Measurements from ENCODE around the gene AKIRIN2.
"Not testable (repeated sequence)": the region's sequence is repeated elsewhere in the genome, so short reads cannot be mapped to it uniquely, and the experiment has no call there.

The AKIRIN2 gene

GRCh38 chr6:87687296-87687695, 14.7 kb downstream of the AKIRIN2 start:
- peak in 1 of 2 experiments; percentile 5 for DNase-seq

DNA sequence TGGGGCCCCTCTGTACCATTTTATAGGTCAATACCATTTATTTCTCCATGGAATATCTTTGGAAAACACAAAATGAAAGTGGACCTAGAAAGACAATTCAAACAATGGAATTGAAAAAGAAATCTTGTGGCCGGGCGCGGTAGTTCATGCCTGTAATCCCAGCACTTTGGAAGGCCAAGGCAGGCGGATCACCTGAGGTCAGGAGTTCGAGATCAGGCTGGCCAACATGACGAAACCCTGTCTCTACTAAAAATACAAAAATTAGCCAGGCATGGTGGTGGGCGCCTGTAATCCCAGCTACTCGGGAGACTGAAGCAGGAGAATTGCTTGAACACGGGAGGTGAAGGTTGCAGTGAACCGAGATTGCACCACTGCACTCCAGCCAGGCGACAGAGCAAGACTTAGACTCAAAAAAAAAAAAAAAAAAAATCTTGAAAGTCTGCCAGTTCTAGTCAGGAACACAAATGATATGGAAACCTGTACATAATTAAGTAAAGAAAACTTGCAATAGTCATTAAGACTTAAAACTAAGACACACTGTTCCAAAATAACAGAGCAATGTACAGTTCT, 15.3 kb downstream of the AKIRIN2 start:
- DNase-seq: not testable (repeated sequence)

- DNase-seq: no peak
Measured at GRCh38 chr6:87684895-87685654, 17.0 kb downstream of the AKIRIN2 start.

DNA sequence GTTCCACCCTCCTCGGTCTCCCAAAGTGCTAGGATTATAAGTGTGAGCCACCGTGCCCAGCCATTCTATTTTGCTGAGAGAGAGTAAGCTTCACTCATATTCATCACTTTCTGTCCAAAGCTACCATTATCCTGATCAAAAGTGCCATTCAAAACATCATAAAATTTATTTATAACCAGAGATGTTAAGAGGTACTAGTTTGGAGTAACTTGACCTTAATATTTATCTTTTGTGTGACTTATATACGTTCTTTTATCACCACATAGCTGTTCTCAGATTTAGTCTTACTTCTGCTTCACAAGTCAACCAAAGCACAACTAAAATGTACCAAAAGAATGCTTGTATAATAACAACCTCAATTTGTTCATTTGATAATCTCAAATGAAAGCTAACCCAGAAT, 18.1 kb downstream of the AKIRIN2 start:
- no peak for DNase-seq

GRCh38 chr6:87682310-87682709, 19.7 kb downstream of the AKIRIN2 start:
- DNase-seq: no peak

DNA sequence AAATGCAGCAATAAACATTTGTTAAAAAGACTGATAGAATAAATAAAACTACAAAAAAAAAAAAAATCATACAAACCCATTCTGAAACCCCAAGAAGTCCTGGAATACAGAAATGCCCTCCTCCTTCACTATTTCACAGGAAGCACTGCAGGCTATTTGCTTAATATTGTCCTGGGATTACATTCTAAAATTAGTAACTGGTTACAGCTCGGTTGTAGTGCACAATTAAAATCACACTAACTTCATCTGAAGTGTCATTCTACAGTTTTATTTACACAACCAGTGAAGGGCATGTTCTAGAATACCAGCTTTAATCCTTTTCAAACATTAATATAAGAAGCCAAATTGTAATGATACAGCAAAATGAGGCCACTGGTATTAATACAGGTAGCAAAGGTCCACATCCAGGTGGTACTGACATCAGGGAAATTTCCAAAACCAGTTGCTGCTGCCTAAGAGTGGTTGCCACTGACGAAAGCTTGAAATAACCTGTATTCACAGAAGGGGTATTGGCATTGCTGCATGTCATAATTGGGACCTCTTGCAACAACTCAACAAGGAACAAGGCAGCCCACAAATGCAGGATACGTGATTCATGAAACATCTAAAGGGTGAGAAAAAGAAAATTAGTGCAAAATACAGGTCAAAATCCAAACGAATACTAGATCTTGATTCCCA, 26.9 kb downstream of the AKIRIN2 start:
- no peak for DNase-seq

DNA sequence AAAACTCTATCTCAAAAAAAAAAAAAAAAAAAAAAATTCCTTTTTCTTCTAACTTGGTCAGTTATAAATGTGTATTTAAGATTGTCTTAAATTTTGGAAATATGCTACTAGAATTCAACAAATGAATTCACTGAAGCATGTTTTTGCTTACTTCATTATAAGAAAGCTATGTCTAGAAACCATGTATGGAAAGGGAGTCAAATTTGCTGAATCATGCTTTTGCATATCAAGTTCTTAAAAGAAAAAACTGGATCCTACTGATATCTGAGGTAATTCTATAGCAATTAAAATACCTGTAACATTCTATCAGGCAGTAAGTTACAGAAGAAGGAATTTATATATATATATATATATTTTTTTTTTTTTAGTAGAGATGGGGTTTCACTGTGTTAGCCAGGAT, 27.7 kb downstream of the AKIRIN2 start:
- no peak for DNase-seq

GRCh38 chr6:87673237-87673636, 28.8 kb downstream of the AKIRIN2 start:
- no peak for DNase-seq

- no peak for DNase-seq
Measured at GRCh38 chr6:87672641-87673040, 29.4 kb downstream of the AKIRIN2 start.

GRCh38 chr6:87671555-87672029, 30.4 kb downstream of the AKIRIN2 start:
- DNase-seq: no peak

- DNase-seq: no peak
Measured at GRCh38 chr6:87670707-87671106, 31.3 kb downstream of the AKIRIN2 start.

- DNase-seq: no peak
Measured at GRCh38 chr6:87669051-87669450, 33.0 kb downstream of the AKIRIN2 start.

DNA sequence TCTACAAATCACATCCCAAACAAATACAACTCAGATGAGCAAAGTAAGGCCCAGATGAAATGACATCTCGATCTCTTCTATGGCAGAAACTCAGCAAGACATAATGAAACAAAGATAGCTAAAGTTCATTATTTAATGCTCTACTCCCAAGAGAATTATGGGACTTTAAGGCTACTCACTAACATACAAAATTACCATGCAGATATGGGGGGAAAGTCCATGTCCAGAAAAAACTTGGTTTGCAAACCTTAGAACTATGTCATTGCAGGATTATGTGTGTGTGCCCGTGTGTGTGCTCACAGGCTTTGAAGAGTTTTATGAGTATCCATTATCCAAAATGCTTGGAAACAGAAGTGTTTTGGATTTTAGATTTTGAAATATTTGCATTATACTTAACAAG, 34.0 kb downstream of the AKIRIN2 start:
- no peak for DNase-seq

- no peak for DNase-seq
Measured at GRCh38 chr6:87667032-87667431, 35.0 kb downstream of the AKIRIN2 start.

GRCh38 chr6:87664921-87665485, 37.0 kb downstream of the AKIRIN2 start:
- DNase-seq: no peak

- no peak for DNase-seq
Measured at GRCh38 chr6:87663434-87663833, 38.6 kb downstream of the AKIRIN2 start.

- DNase-seq: no peak
Measured at GRCh38 chr6:87661503-87661902, 40.5 kb downstream of the AKIRIN2 start.

DNA sequence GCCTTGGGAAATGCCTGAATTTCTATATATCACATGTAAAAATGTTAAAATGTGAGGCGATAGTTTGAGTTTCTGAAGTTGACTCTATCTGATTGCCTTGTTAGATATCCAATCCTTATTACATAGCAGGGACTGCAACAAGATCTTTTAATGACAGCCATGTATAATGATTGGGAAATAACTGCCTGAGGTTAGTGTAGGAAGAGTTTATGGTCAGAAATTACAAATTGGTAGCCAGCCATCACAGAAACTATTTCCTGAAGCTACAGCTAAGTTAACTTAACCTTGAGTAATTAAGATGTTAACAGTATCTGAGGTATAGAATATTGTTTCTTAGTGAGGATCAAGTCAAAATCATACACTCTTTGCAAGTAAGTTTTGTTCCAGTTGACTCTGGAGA, 41.0 kb downstream of the AKIRIN2 start:
- DNase-seq: no peak

- DNase-seq: no peak
Measured at GRCh38 chr6:87660226-87660911, 41.7 kb downstream of the AKIRIN2 start.

DNA sequence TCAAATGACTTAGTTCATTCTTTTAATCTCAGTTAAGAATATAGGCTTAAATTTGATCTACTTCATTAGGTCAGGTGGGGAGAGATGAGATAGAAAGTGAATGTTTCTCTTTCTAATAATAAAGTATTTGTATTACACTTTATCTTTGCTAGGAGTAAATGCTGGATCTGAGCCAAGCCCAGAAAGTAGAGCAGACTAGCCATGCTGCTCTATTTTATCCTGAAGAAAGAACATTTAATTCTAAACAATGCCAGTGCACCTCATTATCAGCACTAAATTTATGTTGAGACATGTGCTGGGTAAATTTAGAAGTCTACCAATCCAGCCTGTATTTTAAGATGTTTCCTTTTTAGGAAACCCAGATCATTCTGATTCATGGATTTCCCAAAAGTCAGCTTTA, 43.5 kb downstream of the AKIRIN2 start:
- no peak for DNase-seq

DNA sequence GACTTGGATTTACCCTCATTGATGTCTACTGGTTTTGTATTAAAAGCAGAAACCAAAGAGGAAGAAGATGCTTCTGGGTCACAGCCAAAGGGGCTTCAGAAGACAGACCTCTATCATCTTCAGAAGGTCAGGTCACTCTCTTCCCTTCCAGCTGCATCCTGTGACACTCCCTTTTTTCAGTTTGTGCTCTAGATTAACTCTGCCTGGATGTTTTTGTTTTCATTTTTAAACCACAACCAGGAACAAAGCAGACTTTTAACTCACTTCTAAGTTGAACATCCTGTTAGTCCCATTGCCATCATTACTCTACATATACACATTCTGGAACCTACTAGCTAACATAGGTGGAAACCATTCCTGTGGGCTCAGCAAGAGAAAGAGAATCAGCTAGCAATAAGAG, 45.2 kb downstream of the AKIRIN2 start:
- no peak for DNase-seq

GRCh38 chr6:87655824-87656223, 46.2 kb downstream of the AKIRIN2 start:
- no peak for DNase-seq

GRCh38 chr6:87654875-87655454, 47.1 kb downstream of the AKIRIN2 start:
- DNase-seq: no peak

Measured in NCI-H446 (cell line).